Colonic mucosa (tissue), 4 donors: Measurements from ENCODE around the gene LIAS. TPM values are rescaled to one million over a fixed set of nuclear protein-coding genes. Genes with fewer than 3 reads are reported as not detected.

Experiments
- DNase-seq: peaks from one replicate; pipeline ENCODE4 v3.0.0-alpha.2; 2020
- H3K27ac ChIP-seq: fragments of 200-600 bp; one replicate; pipeline ENCODE4 v1.8.0; 2021
- H3K27me3 ChIP-seq: fragments of 200-600 bp; one replicate; pipeline ENCODE4 v1.8.0; 2021
- H3K36me3 ChIP-seq: fragments of 200-600 bp; one replicate; pipeline ENCODE4 v1.8.0; 2021
- H3K4me1 ChIP-seq: fragments of 200-600 bp; one replicate; pipeline ENCODE4 v1.8.0; 2021; ENCODE audit warnings: mild to moderate bottlenecking
- H3K4me3 ChIP-seq: fragments of 200-600 bp; one replicate; pipeline ENCODE4 v1.8.0; 2021
- H3K9ac ChIP-seq, 2 donors: one replicate each; pipeline ENCODE4 v1.7.0; 2013; ENCODE audit warnings: control low read depth in 2 of 2, low read depth in 2 of 2, low read length in 2 of 2
- H3K9me3 ChIP-seq: fragments of 200-600 bp; one replicate; pipeline ENCODE4 v1.8.0; 2021
- CTCF ChIP-seq: fragments of 200-600 bp; IDR thresholded peaks from one replicate; pipeline ENCODE4 v1.8.0; 2022; ENCODE audit warnings: antibody characterized with exemption, mild to moderate bottlenecking
- intact Hi-C: fragments of 100-400 bp; cut with DNase I; formaldehyde crosslinking; loops from one replicate; pipeline ENCODE4 v1.14.1; 2022
- microRNA-seq: library from miRNA; unstranded; fragments of <30 nt; microRNA quantifications from one replicate; pipeline ENCODE4, GENCODE V29; 2019
- total RNA-seq, 2 donors: library from RNA; stranded (reverse); fragmentation: NEBNext Ultra II Directional in 1 of 2; extraction: Animal tissue kit (Norgen Biotek cat#: 25700) in 1 of 2; gene quantifications; one replicate each; pipeline ENCODE4 v1.2.1, GENCODE V29; 2021
- donor health status: healthy.
- donor health status: DM: no; HTN: no; CAD: no.
- donor health status: DM: no; HTN: no; CAD: no.

The LIAS gene
- total RNA-seq, 2 donors from 2014 or later, result 21.1 to 28.3 TPM

- H3K27ac ChIP-seq, result peak overlapping the region; percentile 93
- intact Hi-C loops, result no loop called here
- H3K4me1 ChIP-seq, result peaks cover 6% of the 10 kb centered on the region
- DNase-seq, result no peak
- H3K9ac ChIP-seq, result peak overlapping the region; percentile 85 to 91
- no peaks in the 10 kb centered on the region for H3K36me3 ChIP-seq
- H3K27me3 ChIP-seq, result no peaks in the 10 kb centered on the region
- no peak for TF ChIP-seq CTCF
- no peaks in the 10 kb centered on the region for H3K9me3 ChIP-seq
- peak overlapping the region; percentile 77 for H3K4me3 ChIP-seq
Observed at GRCh38 chr4:39525822-39526690, 67.2 kb downstream of the LIAS start.

- no peaks in the 10 kb centered on the region for H3K36me3 ChIP-seq
- intact Hi-C loops, result no loop called here
- no peaks in the 10 kb centered on the region for H3K27me3 ChIP-seq
- H3K9ac ChIP-seq, result peak overlapping the region; percentile 85 to 91
- H3K4me3 ChIP-seq, result peak overlapping the region; percentile 77
- TF ChIP-seq CTCF, result no peak
- H3K4me1 ChIP-seq, result peaks cover 6% of the 10 kb centered on the region
- peak overlapping the region; percentile 93 for H3K27ac ChIP-seq
- DNase-seq, result no peak
- H3K9me3 ChIP-seq, result no peaks in the 10 kb centered on the region
Observed at GRCh38 chr4:39526765-39527295, 68.0 kb downstream of the LIAS start.

GRCh38 chr4:39527296-39528060 is 68.6 kb downstream of the LIAS start, which contains the start of gene UGDH:
TSS of gene UGDH (minus strand) at chr4:39527439. CDS start at chr4:39521512, 5,927 bp downstream.
- DNase-seq, result peak; percentile 98
- H3K27me3 ChIP-seq, result no peaks in the 10 kb centered on the region
- peak within 1 kb of the TSS; percentile 85 to 95 for H3K9ac ChIP-seq
- peaks cover 6% of the 10 kb centered on the region for H3K4me1 ChIP-seq
- peak within 1 kb of the TSS; percentile 77 for H3K4me3 ChIP-seq
- H3K9me3 ChIP-seq, result no peaks in the 10 kb centered on the region
- no peak for TF ChIP-seq CTCF
- H3K36me3 ChIP-seq, result no peaks in the 10 kb centered on the region
- H3K27ac ChIP-seq, result peak within 1 kb of the TSS; percentile 93
- intact Hi-C loops, result no loop called here

GRCh38 chr4:39528061-39528465 is 69.2 kb downstream of the LIAS start:
- TF ChIP-seq CTCF, result no peak
- intact Hi-C loops, result no loop called here
- Histone ChIP-seq H3K4me1 (peaks cover 6% of the 10 kb centered on the region), H3K27ac (peak overlapping the region; percentile 93), H3K27me3 (no peaks in the 10 kb centered on the region), H3K36me3 (no peaks in the 10 kb centered on the region), H3K9me3 (no peaks in the 10 kb centered on the region), H3K4me3 (peak overlapping the region; percentile 77), H3K9ac (peak overlapping the region; percentile 85 to 95)
- peak; percentile 83 for DNase-seq

Small RNA genes lying within 50 kb of the gene (microRNA-seq; reads per million reads assigned to microRNA genes)
- gene MIR5591, result not detected

Other genes starting within 250 kb of the LIAS start
- 10 to 100 TPM; 28.2 to 28.7 TPM for gene RFC1, start 92.7 kb upstream of the LIAS start, total RNA-seq
- gene KLB, start 52.1 kb upstream of the LIAS start, total RNA-seq, result under 1 TPM; 0.40 to 0.64 TPM
- 1,000 to 10,000 TPM; 1,123 to 1,383 TPM for gene RPL9, start 134 bp upstream of the LIAS start, total RNA-seq
- 100 to 1,000 TPM; 265 to 328 TPM for gene UGDH, start 68.4 kb downstream of the LIAS start, total RNA-seq
- 100 to 1,000 TPM in 1 of 2 donors, 10 to 100 TPM in 1; 69.4 to 127 TPM for gene SMIM14, start 179.8 kb downstream of the LIAS start, total RNA-seq
- gene UBE2K, start 239.1 kb downstream of the LIAS start, total RNA-seq, result 10 to 100 TPM; 99.0 to 99.6 TPM